Vagina (tissue), 2 donors: ENCODE measurements around the gene RARS2.

Experiments used
- CTCF ChIP-seq, 3 experiments: fragments of 450-650 bp in 2 of 3; fragments of 200-600 bp in 1 of 3; sonication (generic) in 1 of 3; IDR thresholded peaks; one replicate each; pipeline ENCODE4 v1.5.1; 2017 to 2019; ENCODE audit warnings: antibody characterized with exemption in 3 of 3, mild to moderate bottlenecking in 2 of 3, moderate library complexity in 2 of 3
- POLR2A ChIP-seq, 2 donors: fragments of 450-650 bp; IDR thresholded peaks; one replicate each; pipeline ENCODE4 v1.6.1; 2017; ENCODE audit warnings: antibody characterized with exemption in 2 of 2, mild to moderate bottlenecking in 2 of 2, moderate library complexity in 2 of 2
- POLR2AphosphoS5 ChIP-seq, 2 donors: sonication (generic); formaldehyde crosslinking; IDR thresholded peaks; one replicate each; pipeline ENCODE4 v1.9.0; 2017; ENCODE audit warnings: antibody characterized with exemption in 2 of 2, mild to moderate bottlenecking in 2 of 2, low read depth in 1 of 2; ENCODE audit not compliant: insufficient read depth in 1 of 2

DNA sequence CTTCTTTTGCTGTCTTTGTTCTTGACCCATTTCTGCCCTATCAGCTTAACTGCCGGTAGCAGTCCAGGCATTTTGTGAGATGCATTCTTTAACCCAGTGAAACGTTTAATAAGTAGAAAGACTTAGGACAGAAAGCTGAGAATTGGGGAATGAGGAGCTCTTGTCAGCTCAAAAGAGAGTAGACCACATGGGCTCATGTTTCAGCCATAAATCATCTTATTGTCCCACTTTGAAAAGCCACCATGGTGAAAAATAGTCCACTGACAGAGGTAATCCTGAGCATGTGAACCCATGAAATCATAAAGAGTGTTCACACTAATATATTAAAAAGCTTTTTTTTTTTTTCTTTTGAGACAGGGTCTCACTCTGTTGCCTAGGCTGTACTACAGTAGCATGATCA, 16.4 kb upstream of the RARS2 start:
- no peak for TF ChIP-seq CTCF (IDR thresholded peaks at IDR 0.05)
- TF ChIP-seq POLR2AphosphoS5 (IDR thresholded peaks at IDR 0.05; ENCODE audit: insufficient read depth in 1 of 2, low read depth in 1 of 2) = no peak
- TF ChIP-seq POLR2A (IDR thresholded peaks at IDR 0.05) = no peak
